ENCODE results near the gene NCAM2.
"Not testable (repeated sequence)": the region's sequence is repeated elsewhere in the genome, so short reads cannot be mapped to it uniquely, and the experiment has no call there.

Gene NCAM2

DNA sequence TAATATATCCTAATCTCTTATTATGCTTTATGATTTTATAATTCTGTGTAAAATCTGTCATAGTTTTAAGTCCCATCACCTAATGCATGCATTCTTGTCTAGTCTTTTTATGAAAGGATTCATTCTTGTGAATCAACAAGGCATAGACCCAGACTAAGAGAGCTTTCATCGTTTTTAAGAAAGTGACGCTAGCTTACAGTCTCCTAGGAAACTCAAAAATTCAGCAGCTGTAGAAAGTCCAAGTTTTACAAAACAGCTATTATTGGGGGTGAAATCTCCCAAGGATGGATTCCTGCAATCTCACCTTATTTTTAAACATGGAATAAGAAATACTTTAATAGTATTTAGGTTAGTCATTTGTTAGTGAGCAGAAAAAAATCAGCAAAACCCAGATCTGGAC, 104.7 kb downstream of the NCAM2 start:
- no peak for DNase-seq (ENCODE audit: low read depth, low spot score)

DNA sequence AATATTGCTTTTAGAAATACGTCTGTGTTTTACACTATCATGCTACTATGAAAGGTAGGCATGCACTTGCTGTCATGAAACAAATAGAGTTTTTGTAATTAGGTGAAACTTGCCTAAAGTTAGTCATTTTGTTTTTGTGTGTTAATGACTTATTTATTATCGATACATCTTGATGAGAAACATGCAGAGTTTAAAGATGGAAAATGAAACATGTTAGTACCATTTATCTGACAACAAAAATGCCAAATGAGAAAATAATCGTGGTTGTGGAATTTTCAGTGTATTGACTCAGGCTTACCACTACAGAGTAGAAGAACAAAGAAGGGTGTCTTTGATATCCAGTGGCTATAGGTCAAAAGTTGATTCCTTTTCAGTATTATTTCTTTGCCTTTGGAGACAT, 105.5 kb downstream of the NCAM2 start:
- no peak for DNase-seq (ENCODE audit: low read depth, low spot score)

DNA sequence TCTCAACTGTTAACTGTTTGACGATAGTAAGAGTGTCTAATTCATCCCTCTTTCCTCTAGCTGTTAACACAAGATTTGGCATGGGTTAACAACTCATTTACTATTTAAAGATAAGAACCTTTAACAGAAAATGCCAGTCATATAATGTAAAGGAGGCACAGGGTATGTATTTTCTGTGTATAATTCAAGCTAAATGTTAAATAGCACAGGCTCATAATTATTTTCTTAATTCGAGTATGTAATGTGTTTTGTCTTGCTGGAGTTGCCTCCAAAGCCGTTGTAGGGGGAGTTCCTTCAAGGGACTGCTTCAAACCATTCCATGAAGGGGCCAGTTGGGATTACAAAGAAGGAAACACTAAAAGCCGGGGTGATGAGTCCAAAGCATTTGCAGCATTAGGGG, 111.5 kb downstream of the NCAM2 start:
- no peak for DNase-seq (ENCODE audit: low read depth, low spot score)

DNA sequence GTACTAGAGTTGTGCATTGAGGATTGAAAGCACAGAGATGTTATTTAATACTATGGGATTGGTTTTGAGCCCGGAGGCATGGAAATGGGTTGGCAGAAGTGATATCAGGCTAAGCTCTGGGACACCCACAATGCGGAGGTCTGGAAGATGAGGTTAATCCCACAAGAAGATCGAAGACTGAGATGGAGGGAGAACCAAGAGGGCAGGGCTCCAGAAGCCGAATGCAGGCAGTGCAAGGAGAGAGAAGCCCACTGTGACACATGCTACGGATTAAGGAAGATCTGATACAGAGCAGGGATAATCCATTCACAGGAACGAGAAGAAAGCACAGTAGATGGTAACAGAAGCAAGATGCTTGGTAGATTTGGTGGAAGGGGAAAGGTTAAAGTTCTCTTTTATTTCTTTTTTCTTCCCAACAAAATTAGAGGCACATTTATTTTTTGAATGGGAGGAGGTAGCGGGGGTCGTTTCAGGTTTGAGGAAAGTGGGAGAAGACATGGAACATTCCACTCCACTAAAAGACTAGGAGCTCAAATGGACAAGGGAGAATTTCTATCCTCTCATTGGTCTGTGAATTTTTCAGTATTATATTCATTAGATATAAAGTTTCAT, 113.2 kb downstream of the NCAM2 start:
- peak; percentile 11 for DNase-seq (ENCODE audit: low read depth, low spot score)

DNA sequence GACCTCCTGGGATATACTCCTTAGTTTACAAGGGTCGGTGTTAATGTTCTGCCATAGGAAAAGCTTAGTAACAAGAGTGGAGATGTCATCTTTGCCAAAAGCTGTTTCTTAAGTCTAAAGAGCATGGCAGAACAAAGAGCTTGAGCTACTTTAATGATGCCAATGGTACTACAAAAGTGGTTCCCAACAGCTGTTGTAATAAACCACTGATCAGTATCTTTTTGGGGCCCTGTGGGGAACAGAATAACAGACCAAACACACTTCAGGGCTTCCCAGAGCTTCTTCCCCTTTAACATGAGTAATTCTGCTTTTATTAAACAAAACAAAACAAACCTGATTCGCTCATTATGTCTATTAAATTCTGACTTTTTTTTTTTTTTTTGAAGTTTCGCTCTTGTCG, 116.3 kb downstream of the NCAM2 start:
- no peak for DNase-seq (ENCODE audit: low read depth, low spot score)

DNA sequence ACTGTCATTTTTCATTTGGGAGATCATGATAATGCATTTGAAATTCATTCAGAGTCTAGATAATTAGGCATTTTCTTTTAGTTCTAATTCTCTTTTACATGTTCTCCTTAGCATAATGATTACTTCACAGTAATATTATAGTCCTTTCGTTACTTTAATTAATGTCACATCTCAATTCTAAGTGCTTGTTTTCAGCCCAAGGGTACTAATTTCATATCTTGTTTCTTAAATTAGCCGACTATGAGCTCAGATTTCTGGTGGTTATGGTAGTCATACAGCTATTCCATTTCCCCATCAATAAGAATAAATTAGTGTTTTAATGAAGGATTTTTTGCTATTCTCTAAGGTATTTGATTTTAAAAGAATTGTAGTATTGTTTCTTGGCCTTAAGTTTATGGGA, 120.9 kb downstream of the NCAM2 start:
- no peak for DNase-seq (ENCODE audit: low read depth, low spot score)

DNA sequence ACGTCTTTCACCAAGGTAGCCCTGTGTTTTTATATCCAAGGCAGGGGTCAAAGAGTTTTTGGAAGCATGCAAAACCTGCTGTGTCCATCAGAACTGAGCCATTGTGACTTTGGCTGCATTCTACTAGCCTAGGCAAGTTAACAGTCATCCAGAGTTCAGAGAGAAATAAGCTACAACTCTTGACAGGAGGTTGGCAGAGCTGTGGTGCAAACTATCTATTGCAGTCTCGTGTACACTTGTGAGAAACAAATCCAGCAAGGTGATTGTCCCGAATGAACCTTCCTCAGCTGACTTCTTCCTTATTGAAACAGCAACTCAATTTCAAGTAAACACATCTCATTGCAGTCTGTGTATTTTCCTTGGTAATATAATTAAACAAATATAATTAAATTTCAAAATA, 124.5 kb downstream of the NCAM2 start:
- DNase-seq (ENCODE audit: low read depth, low spot score), result no peak

DNA sequence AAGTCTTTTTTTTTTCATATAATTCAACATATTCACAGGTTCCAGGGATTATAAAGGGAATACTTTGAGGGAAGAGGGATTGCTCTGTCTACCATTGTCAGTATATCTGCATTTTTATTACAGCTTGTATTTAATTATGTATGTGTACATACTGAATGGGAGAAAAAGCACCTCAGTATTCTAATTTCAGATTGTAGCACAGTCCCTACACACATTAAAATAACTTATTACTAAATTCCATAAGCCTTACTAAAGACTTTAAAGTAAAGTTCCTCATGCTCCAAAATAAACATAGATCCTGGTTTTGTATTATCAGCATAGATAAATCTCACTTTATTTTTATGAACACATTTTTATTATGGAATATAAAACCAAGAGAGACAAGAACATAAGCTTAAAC, 134.2 kb downstream of the NCAM2 start:
- no peak for DNase-seq (ENCODE audit: low read depth, low spot score)

DNA sequence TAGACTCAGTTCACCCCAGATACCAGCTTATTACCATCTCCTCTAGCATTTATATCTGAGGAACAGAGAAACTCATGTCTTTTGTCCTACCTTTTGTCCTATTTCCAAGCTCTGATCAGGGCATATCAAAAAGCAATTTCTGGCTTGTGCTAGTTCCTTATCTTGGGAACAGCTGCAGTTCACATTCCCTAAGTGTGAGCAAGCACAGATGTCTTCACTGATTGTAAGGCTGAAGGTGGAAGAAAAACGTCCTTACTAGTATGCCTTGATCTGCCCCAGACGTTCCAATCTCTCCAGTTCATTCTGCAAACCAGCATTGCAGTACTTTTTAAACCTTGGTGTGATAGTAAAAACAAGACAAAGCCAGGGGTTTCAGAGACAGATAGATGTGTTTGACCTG, 139.8 kb downstream of the NCAM2 start:
- DNase-seq (ENCODE audit: low read depth, low spot score), result no peak

DNA sequence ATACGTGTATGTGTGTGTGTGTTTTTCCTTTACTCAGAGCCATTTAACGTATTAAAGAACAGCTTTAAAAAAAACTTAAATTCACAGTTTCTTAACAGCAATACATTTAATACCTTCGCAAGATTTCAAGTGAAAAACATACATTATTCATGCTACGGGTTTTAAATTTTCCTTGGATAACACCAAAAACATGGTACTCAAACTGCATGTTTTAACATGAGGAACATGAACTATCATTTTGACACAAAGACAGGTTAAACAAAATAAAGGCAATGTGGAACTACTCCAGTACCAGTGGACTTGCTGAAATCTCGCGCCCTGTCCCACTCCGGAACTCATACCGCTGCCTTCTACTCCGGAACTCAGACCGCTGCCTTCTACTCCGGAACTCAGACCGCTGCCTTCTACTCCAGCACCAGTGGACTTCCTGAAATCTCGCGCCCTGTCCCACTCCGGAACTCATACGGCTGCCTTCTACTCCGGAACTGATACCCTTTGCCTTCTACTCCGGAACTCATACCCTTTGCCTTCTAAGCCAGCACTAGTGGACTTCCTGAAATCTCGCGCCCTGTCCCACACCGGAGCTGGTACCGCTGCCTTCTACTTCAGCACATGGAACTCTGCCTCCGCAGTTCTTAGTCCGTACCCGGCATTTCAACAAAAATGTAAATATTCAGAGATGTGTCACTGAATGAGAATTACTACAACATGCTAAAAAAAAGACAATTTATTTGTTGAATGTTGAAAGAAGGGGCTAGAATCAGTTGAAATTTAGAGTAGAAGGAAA, 148.6 kb downstream of the NCAM2 start:
- no peak for DNase-seq (ENCODE audit: low read depth, low spot score)

DNA sequence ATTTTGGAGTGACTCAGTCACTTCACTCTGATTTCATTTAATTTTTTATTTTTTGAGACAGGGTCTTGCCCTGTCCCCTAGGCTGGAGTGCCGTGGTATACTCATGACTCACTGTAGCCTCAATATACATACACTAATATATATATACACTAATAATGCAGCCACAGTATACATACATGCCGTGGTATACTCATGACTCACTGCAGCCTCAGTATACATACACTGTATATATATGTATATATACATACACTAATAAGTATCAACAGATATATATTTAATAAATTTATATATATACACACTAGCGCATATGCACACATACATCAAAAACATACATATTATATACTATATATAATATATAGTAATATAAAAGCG, 149.2 kb downstream of the NCAM2 start:
- DNase-seq (ENCODE audit: low read depth, low spot score), result no peak

DNA sequence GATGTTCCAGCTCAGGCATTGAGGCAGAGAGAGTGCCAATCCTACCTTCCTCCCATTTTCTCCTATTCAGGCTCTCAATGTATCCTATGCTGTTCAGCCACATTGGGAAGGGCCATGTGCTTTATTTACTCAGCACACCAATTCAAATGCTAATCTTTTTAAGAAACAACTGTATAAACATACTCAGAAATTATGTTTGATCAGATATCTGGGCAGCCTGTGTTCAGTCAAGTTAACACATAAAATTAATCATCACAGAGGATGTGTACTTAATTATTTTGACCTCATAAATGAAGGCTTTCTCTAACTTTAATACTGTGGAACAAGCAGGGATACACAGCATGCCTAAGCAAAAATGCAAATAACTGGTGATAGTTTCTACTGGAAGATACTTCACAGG, 149.8 kb downstream of the NCAM2 start:
- DNase-seq (ENCODE audit: low read depth, low spot score), result no peak

DNA sequence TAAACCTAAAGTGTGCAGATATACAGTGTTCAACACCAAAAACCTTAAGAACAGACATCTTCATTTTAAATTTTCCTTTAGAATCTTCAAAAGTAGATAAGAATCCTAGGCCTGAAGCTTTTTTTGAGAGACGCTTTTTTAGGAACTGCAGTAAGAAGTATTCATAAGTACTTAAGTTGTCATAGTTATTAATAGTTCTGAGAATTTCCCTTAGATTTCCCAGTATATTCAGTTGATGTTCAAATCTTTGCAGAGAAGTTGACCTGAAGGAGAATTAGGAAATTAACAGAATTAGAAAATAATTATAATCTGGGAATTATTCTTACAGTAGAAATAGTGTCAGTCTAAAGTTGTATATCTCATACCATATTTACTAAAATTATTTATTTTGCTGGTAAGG, 150.3 kb downstream of the NCAM2 start:
- DNase-seq (ENCODE audit: low read depth, low spot score), result no peak

DNA sequence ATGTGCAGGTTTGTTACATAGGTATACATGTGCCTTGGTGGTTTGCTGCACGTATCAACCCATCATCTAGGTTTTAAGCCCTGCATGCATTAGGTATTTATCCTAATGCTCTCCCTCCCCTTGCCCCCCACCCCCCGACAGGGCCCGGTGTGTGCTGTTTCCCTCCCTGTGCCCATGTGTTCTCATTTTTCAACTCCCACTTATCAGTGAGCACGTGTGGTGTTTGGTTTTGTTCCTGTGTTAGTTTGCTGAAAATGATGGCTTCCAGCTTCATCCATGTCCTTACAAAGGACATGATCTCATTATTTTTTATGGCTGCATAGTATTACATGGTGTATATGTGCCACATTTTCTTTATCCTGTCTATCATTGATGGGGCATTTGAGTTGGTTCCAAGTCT, 151.2 kb downstream of the NCAM2 start:
- DNase-seq (ENCODE audit: low read depth, low spot score), result not testable (repeated sequence)

DNA sequence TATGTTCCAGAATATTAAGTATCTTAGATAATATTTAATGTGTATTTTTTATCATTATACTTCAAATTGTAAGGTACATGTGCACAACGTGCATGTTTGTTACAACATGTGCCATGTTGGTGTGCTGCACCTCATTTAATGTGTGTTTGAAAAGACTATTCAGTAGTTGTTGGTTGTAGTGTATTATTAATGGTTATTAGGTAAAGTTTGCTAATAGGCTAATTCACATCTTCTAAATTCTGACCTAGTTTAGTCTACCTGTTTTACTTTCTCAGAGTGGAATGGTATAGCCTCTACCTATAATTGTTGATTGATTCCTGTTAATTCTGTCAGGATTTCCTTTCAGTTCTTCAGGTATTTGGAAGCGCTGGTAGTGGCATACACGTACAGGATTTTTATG, 153.0 kb downstream of the NCAM2 start:
- no peak for DNase-seq (ENCODE audit: low read depth, low spot score)

DNA sequence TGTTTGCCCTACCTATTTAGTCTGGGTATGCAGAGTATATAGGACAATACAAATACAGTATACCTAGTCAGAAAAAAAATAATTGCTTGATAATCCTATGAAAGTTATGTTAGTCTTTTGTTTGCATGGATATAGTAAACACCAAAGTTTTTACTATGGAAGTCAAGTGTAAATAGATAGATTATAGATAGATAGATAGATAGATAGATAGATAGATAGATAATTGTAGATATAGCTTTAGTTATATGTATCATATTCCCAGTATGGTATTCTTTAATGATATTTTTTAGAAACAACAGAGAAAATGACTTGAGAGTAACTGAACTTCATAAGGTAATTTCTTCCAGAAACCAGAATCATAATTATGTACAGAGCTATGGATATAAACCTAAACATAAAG, 158.2 kb downstream of the NCAM2 start:
- no peak for DNase-seq (ENCODE audit: low read depth, low spot score)

DNA sequence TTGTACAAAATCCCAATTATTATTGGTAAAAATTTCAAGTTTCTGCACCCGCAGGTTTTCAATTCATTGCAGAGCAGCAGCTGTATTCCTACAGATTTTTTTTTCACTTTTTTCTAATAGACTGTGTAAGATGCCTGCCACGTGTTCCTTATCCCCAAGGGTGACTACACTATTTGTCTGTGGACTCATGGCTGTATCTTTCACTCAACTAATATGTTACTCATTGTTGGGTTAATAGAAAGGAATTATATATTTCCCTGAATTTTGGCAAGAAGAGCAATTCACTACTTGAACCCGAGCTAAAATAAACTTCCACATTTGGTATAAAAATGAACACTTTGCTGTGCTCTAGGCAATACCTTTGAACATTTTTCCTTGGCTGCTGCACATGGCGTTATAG, 158.7 kb downstream of the NCAM2 start:
- no peak for DNase-seq (ENCODE audit: low read depth, low spot score)

DNA sequence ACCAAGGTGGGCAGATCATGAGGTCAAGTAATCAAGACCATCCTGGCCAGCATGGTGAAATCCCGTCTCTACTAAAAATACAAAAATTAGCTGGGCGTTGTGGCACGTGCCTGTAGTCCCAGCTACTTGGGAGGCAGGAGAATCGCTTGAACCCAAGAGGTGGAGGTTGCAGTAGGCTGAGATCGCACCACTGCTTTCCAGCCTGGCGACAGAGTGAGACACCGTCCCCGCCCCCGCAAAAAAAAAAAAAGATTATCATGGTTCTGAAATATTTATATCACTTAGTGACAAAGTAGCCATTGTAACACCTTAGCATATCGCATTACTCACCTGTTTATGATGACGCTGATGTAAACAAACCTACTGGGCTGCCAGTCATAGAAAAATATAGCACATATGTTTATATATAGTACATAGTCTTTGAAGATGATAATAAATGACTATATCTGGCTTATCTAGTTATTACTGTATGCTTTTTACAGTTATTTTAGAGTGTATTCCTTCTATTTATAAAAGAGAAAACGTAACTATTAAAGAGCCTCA, 160.2 kb downstream of the NCAM2 start:
- no peak for DNase-seq (ENCODE audit: low read depth, low spot score)

DNA sequence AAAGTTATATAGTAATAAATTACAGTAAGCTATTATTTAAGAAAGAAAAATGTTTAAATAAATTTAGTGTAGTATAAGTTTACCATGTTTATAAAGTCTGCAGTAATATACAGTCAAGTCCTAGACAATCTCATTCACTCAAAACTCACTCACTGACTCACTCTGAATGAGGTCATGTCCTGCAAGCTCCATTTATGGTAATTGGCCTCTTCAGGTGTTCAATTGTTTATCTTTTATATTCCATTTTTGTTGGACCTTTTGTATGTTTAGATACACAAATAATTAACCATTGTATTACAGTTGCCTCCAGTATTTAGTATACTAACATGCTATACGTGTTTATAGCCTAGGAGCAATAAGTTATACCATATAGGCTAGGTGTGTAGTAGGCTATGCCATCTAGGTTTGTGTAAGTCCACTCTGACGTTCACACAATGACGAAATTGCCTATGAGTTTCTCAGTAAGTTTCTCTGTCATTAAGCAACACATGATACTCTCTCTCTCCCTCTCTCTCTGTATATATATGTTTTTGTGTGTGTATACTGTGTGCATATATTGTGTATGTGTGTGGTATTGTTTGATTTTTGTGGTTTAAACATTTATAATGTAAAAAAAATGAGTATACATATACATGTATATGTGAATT, 161.2 kb downstream of the NCAM2 start:
- DNase-seq (ENCODE audit: low read depth, low spot score), result no peak

DNA sequence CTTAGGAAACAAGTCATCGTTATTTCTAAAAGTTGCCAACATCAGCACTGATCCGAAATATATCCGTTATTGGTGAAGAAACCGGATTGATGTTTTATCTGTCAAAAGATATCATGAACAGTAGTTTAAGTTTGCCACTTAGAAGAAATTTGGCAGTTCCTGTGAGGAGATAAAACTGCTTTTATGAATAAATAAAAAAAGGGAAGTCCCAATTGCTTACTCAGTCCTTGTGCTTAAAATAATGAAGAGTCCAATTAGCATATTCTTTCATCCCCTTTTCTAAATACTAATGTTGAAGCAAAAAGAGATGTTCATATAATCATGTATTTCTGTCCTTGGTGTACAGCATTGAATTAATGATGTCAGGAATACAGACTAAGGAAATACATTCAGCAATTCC, 164.6 kb downstream of the NCAM2 start:
- no peak for DNase-seq (ENCODE audit: low read depth, low spot score)

DNA sequence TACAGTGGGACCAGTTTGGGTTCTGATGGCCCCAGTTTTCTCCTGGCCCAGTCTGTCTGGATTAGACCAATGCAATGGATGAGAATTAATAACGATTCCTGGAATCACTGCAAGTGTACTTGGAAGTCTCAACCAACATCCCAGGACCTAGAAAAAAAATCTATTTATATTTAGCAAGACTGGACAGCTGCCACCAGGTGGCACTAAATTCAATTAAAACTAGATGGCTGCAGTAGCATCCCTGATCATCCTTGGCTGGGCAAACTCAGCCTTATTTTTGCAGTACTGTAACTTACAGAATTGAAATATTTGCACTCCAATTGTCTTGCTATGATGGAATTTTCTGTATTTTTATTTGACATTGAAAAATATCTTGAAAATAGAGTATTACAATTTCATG, 165.7 kb downstream of the NCAM2 start:
- DNase-seq (ENCODE audit: low read depth, low spot score), result peak; percentile 8

DNA sequence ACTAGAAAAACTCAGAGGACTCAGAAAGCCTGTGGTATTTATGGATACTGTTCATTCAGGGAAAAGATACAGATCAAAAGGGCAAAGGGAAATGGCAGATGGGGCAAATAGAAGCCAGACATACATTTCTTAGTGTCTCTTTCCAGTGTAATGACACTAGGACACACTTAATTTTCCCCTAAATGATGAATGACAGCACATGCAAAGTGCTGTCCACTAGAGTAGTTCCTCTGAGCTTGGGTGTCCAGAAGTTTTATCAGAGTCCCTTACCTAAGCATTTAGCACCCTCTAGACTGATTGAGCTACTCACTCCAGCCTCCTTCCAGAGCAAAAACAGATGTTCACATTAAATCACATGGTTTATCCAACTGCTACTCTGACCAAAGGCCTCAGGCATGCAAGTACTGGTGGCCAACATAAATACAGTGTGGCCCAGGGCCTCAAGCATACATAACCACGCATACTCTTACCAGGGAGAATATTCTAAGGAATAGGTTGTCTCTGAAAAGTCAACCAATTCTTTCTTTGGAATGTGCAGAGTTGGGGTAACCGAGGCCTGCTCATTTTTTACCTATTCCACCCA, 166.9 kb downstream of the NCAM2 start:
- no peak for DNase-seq (ENCODE audit: low read depth, low spot score)

DNA sequence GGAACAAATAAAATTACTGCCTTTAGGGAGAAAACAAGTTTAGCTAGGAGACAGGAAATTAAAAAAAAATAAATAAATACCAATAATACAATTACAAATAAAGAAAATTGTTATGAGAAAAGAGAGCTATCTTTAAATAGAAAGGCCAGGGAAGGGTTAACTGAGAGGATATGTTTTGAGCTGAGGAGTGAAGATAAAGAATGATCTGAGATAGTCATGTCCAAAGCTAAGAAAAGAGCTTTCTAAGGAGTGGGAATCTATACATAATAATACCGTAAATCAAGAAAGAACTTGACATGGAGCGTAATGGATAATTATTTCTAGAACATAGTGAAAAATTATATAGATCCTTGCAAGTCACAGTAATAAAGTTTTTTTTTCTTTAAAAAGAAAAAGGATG, 176.5 kb downstream of the NCAM2 start:
- DNase-seq (ENCODE audit: low read depth, low spot score), result no peak

All from ELF-1 (cell line).